Neural cell (in vitro differentiated cells): ENCODE results near the gene PFKFB1.

Source experiments
- EZH2 ChIP-seq: fragments of 200-600, 300-800 bp; shearing (Covaris generic), sonication (generic); IDR thresholded peaks from 2 replicates; pipeline ENCODE4 v1.6.1; 2014; ENCODE audit warnings: antibody characterized with exemption, low read length, borderline replicate concordance, mild to moderate bottlenecking; ENCODE audit not compliant: insufficient read depth, poor library complexity, severe bottlenecking
- POLR2AphosphoS5 ChIP-seq: IDR thresholded peaks from 2 replicates; pipeline ENCODE4 v1.6.1; 2012
- SMC3 ChIP-seq: fragments of 450-650 bp; conservative IDR thresholded peaks from 2 replicates; pipeline ENCODE4 v1.6.1; 2014; ENCODE audit warnings: antibody characterized with exemption, mild to moderate bottlenecking, moderate library complexity; ENCODE audit not compliant: poor library complexity
- TF ChIP-seq, protein P1 (sequence below): fragments of 450-650 bp; IDR thresholded peaks from 2 replicates; pipeline ENCODE4 v1.5.1; 2014; ENCODE audit warnings: antibody characterized with exemption, mild to moderate bottlenecking, moderate library complexity; ENCODE audit not compliant: poor library complexity, severe bottlenecking

DNA sequence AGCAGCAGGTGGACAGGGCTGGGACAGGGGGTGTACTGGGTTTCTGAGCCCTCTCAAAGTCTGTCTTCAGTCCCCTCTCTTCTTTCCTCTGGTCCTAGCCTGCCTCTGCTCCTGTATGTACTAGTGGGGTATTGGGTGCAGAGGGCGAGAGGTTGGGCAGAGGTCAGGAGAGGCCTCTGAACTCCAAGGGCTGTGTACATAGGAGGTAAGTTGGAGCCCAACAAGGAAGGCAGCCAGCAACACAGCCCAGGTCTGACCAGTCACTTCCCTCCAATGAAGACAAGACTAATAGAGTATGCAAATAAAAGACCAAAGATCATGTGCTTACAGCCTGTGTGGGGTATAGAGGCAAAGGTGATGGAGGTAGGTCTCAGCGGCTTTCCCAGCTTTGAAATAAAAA is at the start of gene PFKFB1:
- no peak for TF ChIP-seq POLR2AphosphoS5
- no peak for TF ChIP-seq EZH2
- TF ChIP-seq, protein P1, sequence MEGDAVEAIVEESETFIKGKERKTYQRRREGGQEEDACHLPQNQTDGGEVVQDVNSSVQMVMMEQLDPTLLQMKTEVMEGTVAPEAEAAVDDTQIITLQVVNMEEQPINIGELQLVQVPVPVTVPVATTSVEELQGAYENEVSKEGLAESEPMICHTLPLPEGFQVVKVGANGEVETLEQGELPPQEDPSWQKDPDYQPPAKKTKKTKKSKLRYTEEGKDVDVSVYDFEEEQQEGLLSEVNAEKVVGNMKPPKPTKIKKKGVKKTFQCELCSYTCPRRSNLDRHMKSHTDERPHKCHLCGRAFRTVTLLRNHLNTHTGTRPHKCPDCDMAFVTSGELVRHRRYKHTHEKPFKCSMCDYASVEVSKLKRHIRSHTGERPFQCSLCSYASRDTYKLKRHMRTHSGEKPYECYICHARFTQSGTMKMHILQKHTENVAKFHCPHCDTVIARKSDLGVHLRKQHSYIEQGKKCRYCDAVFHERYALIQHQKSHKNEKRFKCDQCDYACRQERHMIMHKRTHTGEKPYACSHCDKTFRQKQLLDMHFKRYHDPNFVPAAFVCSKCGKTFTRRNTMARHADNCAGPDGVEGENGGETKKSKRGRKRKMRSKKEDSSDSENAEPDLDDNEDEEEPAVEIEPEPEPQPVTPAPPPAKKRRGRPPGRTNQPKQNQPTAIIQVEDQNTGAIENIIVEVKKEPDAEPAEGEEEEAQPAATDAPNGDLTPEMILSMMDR = no peak
- TF ChIP-seq SMC3 = no peak
